ENCODE data around the gene CENPH. TPM values are rescaled to one million over a fixed set of nuclear protein-coding genes. Genes with fewer than 3 reads are reported as not detected.
"Not testable (repeated sequence)": the region's sequence is repeated elsewhere in the genome, so short reads cannot be mapped to it uniquely, and the experiment has no call there.

Gene CENPH, protein sequence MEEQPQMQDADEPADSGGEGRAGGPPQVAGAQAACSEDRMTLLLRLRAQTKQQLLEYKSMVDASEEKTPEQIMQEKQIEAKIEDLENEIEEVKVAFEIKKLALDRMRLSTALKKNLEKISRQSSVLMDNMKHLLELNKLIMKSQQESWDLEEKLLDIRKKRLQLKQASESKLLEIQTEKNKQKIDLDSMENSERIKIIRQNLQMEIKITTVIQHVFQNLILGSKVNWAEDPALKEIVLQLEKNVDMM
- total RNA-seq (10 to 100 TPM; 49.6 to 51.2 TPM), polyA plus RNA-seq (8.5 TPM)

DNA sequence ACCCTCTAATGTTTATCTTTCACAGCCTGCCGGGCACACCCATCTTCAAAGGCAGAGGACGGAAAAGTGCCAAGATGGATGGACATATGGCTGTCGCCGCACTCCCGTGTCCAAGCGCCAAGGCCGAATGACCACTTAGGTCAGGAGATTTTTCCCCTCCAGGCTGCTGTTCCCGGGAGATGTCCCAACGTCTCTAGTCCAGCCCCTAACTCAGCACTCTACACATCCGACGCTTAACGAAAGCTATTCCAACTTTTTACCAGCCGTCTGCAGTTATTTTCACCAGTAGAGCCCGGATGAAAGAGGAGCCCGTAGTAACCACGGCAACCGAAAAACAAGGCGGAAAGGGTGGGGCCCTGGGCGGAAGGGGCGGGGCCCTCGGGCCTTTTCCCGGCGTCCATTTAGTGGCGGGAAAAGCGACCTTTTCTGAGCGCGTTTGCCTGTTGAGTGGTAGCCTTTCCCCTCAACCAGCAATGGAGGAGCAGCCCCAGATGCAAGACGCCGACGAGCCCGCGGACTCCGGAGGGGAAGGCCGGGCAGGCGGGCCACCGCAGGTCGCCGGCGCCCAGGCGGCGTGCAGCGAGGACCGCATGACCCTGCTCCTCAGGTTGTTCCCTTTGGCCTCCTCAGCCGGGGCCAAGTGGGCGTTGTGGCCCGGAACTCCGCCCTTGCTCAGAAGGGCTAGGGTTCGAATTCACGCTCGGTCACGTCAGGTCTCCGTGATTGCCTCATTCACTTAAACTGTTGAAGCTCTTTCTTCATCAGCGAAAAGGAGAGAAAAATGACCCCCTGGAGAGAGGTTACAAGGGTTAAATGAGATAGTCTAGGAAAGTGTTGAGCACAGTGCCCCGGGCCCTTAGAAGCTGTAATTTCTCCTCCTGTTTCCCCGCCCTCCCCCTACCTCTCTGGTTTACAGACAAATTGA is at the start of gene CENPH:
Gene CENPH, plus strand, starts transcription at position 422 of the 925 bp plus-strand sequence. Its CDS starts 52 bp downstream, at position 474.
- Mint-ChIP-seq H3K36me3 (peaks cover 0 to 12% (median 0%) of the 10 kb centered on the region in 3 donors), H3K27ac (peak within 1 kb of the TSS; percentile 82 to 98 (median 92)), H3K27me3 (no peaks in the 10 kb centered on the region), H3K9me3 (no peaks in the 10 kb centered on the region), H3K4me1 (peaks cover 15 to 19% (median 18%) of the 10 kb centered on the region in 3 donors), H3K4me3 (peak within 1 kb of the TSS; percentile 87 to 94 (median 91))
- Histone ChIP-seq H3K4me1 (ENCODE audit: insufficient read depth, low read length) (peaks cover 7% of the 10 kb centered on the region), H3K36me3 (ENCODE audit: insufficient read depth, low read length) (no peaks in the 10 kb centered on the region), H3K9me3 (ENCODE audit: low read length) (no peaks in the 10 kb centered on the region), H3K27ac (ENCODE audit: low read depth, low read length) (peak within 1 kb of the TSS; percentile 87), H3K27me3 (ENCODE audit: insufficient read depth, low read length, poor library complexity, severe bottlenecking) (no peaks in the 10 kb centered on the region), H3K4me3 (ENCODE audit: low read length) (peak within 1 kb of the TSS; percentile 94)
- peak; percentile 85 to 93 (median 89) for DNase-seq
- ChIA-PET CTCF (interaction anchor here (1.3 to 1.5 kb wide), 2 partner anchors 11 to 96 kb away, joined by 3 to 4 read pairs; no protein-coding TSS in a partner anchor), POLR2A (interaction anchor here (1.1 to 1.2 kb wide), 2 partner anchors 45 to 96 kb away, joined by 3 to 4 read pairs; partner anchors contain the start of gene CDK7)

DNA sequence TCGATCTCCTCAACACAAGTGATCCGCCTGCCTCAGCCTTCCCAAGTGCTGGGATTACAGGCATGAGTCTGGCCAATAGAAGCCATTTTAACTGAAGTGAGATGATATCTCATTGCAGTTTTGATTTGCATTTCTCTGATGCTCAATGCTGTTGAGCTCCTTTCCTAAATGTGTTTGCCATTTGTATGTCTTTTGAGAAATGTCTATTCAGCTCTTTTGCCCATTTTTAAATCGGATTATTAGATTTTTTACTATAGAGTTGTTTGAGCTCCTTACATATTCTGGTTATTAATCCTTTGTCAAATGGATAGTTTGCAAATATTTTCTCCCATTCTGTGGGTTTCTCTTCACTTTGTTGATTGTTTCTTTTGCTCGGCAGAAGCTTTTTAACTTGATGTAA is 49.1 kb upstream of the CENPH start:
- H3K27me3 ChIP-seq (ENCODE audit: insufficient read depth, low read length, poor library complexity, severe bottlenecking); H3K27me3 Mint-ChIP-seq; DNase-seq; H3K4me3 Mint-ChIP-seq; POLR2A ChIA-PET; H3K4me1 Mint-ChIP-seq; H3K4me3 ChIP-seq (ENCODE audit: low read length); H3K36me3 ChIP-seq (ENCODE audit: insufficient read depth, low read length); H3K4me1 ChIP-seq (ENCODE audit: insufficient read depth, low read length); H3K9me3 Mint-ChIP-seq; CTCF ChIA-PET; H3K9me3 ChIP-seq (ENCODE audit: low read length); H3K36me3 Mint-ChIP-seq; H3K27ac Mint-ChIP-seq; H3K27ac ChIP-seq (ENCODE audit: low read depth, low read length): not testable (repeated sequence)

DNA sequence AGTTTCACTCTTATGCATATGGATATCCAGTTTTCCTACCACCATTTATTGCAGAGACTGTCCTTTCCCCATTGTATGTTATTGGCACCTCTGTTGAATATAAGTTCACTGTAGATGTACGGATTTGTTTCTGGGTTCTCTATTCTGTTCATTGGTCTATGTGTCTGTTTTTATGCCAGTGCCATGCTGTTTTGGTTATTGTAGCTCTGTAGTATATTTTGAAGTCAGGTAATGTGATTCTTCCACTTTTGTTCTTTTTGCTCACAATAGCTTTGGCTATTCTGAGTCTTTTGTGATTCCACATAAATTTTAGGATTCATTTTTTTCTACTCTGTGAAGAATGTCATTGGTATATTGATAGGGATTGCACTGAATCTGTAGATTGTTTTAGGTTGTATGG is 48.6 kb upstream of the CENPH start:
- H3K36me3 Mint-ChIP-seq, result no peaks in the 10 kb centered on the region
- H3K27ac Mint-ChIP-seq, result no peak overlapping the region
- H3K4me3 ChIP-seq (ENCODE audit: low read length), result no peak overlapping the region
- POLR2A ChIA-PET, result no interaction called here
- no peaks in the 10 kb centered on the region for H3K36me3 ChIP-seq (ENCODE audit: insufficient read depth, low read length)
- CTCF ChIA-PET, result no interaction called here
- no peak for DNase-seq
- H3K27ac ChIP-seq (ENCODE audit: low read depth, low read length), result no peak overlapping the region
- no peaks in the 10 kb centered on the region for H3K9me3 ChIP-seq (ENCODE audit: low read length)
- no peak overlapping the region for H3K4me3 Mint-ChIP-seq
- H3K9me3 Mint-ChIP-seq, result peaks cover 0 to 5% (median 2%) of the 10 kb centered on the region in 5 donors
- H3K4me1 ChIP-seq (ENCODE audit: insufficient read depth, low read length), result no peaks in the 10 kb centered on the region
- H3K4me1 Mint-ChIP-seq, result no peaks in the 10 kb centered on the region
- no peaks in the 10 kb centered on the region for H3K27me3 Mint-ChIP-seq
- no peaks in the 10 kb centered on the region for H3K27me3 ChIP-seq (ENCODE audit: insufficient read depth, low read length, poor library complexity, severe bottlenecking)

DNA sequence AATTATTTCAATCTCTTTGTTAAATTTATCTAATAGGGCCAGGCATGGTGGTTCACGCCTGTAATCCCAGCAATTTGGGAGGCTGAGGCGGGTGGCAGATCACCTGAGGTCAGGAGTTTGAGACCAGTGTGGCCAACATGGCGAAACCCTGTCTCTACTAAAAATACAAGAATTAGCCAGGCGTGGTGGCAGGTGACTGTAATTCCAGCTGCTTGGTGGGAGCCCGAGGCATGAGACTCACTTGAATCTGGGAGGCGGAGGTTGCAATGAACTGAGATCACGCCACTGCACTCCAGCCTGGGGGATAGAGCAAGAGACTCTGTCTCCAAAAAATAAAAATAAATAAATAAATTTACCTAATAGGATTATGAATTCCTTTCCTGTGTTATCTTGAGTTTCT is 40.8 kb upstream of the CENPH start:
- H3K9me3 ChIP-seq (ENCODE audit: low read length); H3K4me1 ChIP-seq (ENCODE audit: insufficient read depth, low read length); DNase-seq; H3K4me1 Mint-ChIP-seq; H3K36me3 ChIP-seq (ENCODE audit: insufficient read depth, low read length); H3K9me3 Mint-ChIP-seq; H3K4me3 ChIP-seq (ENCODE audit: low read length); H3K27ac ChIP-seq (ENCODE audit: low read depth, low read length); H3K27me3 Mint-ChIP-seq; H3K4me3 Mint-ChIP-seq; H3K27me3 ChIP-seq (ENCODE audit: insufficient read depth, low read length, poor library complexity, severe bottlenecking); POLR2A ChIA-PET; CTCF ChIA-PET; H3K36me3 Mint-ChIP-seq: not testable (repeated sequence)
- H3K27ac Mint-ChIP-seq, result peak overlapping the region in 1 of 8 donors; percentile 43

DNA sequence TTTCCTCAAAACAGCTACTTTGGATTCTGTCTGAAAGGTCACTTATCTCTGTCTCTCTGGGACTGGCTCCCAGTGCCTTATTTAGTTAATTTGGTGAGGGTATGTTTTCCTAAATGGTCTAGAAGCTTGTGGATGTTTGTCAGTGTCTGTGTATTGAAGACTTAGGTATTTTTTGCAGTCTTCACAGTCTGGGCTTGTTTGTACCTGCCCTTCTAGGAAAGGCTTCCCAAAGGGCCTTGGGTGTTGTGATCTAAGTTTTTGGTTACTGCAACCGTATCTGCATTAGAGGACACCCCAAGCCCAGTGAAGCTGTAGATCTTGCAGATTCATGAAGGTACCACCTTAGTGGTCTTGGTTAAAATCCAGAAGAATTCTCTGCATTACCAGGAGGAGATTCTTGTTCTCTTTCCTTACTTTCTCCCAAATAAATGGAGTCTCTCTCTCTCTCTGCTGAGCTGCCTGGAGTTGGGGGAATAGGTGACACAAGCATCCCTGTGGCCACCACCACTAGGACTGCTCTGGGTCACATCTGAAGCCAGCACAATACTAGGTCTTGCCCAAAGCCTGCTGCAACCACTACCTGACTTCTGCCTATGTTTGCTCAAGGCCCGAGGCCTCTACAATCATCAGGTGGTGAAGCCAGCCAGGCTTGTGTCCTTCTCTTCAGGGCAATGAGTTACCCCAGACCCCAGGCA is 40.3 kb upstream of the CENPH start:
- no peak overlapping the region for H3K27ac ChIP-seq (ENCODE audit: low read depth, low read length)
- Mint-ChIP-seq H3K9me3 (no peaks in the 10 kb centered on the region), H3K27me3 (no peaks in the 10 kb centered on the region), H3K4me3 (no peak overlapping the region), H3K27ac (no peak overlapping the region), H3K36me3 (no peaks in the 10 kb centered on the region), H3K4me1 (no peaks in the 10 kb centered on the region)
- POLR2A ChIA-PET, result no interaction called here
- no peaks in the 10 kb centered on the region for H3K36me3 ChIP-seq (ENCODE audit: insufficient read depth, low read length)
- H3K4me3 ChIP-seq (ENCODE audit: low read length), result no peak overlapping the region
- CTCF ChIA-PET, result no interaction called here
- H3K4me1 ChIP-seq (ENCODE audit: insufficient read depth, low read length), result no peaks in the 10 kb centered on the region
- no peaks in the 10 kb centered on the region for H3K27me3 ChIP-seq (ENCODE audit: insufficient read depth, low read length, poor library complexity, severe bottlenecking)
- no peaks in the 10 kb centered on the region for H3K9me3 ChIP-seq (ENCODE audit: low read length)
- DNase-seq, result no peak

DNA sequence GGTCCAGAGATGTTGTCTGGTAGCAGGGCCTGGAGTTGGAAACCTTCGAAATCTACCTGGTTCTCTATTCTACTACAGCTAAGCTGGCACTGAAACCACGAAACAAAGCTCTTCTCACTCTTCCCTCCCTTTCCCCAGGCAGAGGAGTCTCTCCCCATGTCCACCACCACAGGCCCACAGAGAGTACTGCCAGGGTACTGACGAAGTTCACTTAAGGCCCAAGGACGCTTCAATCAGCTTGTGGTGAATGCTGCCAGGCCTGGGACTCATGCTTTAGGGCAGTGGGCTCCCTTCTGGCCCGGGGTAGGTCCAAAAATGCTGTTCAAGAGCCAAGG is 39.7 kb upstream of the CENPH start:
- Mint-ChIP-seq H3K27me3 (no peaks in the 10 kb centered on the region), H3K27ac (no peak overlapping the region), H3K4me1 (no peaks in the 10 kb centered on the region), H3K36me3 (no peaks in the 10 kb centered on the region), H3K4me3 (no peak overlapping the region), H3K9me3 (no peaks in the 10 kb centered on the region)
- ChIA-PET POLR2A (no interaction called here), CTCF (no interaction called here)
- no peak overlapping the region for H3K4me3 ChIP-seq (ENCODE audit: low read length)
- no peaks in the 10 kb centered on the region for H3K27me3 ChIP-seq (ENCODE audit: insufficient read depth, low read length, poor library complexity, severe bottlenecking)
- H3K27ac ChIP-seq (ENCODE audit: low read depth, low read length), result no peak overlapping the region
- H3K36me3 ChIP-seq (ENCODE audit: insufficient read depth, low read length), result no peaks in the 10 kb centered on the region
- DNase-seq, result no peak
- no peaks in the 10 kb centered on the region for H3K9me3 ChIP-seq (ENCODE audit: low read length)
- H3K4me1 ChIP-seq (ENCODE audit: insufficient read depth, low read length), result no peaks in the 10 kb centered on the region

DNA sequence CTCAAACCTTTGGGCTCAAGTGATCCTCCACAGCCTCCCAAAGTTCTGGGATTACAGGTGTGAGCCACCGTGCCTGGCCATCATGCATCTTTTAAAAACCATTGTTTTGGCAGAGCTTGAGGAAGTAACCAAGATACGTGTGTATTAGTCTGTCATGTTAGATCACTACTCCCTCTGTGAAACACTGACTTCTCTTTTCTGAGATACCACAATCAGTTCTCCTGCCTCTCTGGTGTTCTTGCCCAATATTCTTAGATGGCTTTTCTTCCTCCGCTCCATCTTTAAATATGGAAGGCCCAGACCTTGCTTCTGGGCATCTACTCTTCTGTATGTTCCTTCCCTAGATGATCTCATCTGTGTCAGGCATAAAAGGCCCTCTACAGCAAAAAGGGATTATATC is 36.7 kb upstream of the CENPH start:
- H3K4me1 ChIP-seq (ENCODE audit: insufficient read depth, low read length), result no peaks in the 10 kb centered on the region
- H3K36me3 ChIP-seq (ENCODE audit: insufficient read depth, low read length), result no peaks in the 10 kb centered on the region
- no peak overlapping the region for H3K4me3 Mint-ChIP-seq
- H3K27me3 ChIP-seq (ENCODE audit: insufficient read depth, low read length, poor library complexity, severe bottlenecking), result no peaks in the 10 kb centered on the region
- DNase-seq, result no peak
- H3K27ac Mint-ChIP-seq, result no peak overlapping the region
- no peak overlapping the region for H3K27ac ChIP-seq (ENCODE audit: low read depth, low read length)
- CTCF ChIA-PET, result no interaction called here
- H3K4me1 Mint-ChIP-seq, result no peaks in the 10 kb centered on the region
- H3K27me3 Mint-ChIP-seq, result no peaks in the 10 kb centered on the region
- H3K36me3 Mint-ChIP-seq, result no peaks in the 10 kb centered on the region
- H3K9me3 ChIP-seq (ENCODE audit: low read length), result no peaks in the 10 kb centered on the region
- no peaks in the 10 kb centered on the region for H3K9me3 Mint-ChIP-seq
- H3K4me3 ChIP-seq (ENCODE audit: low read length), result no peak overlapping the region
- POLR2A ChIA-PET, result no interaction called here

DNA sequence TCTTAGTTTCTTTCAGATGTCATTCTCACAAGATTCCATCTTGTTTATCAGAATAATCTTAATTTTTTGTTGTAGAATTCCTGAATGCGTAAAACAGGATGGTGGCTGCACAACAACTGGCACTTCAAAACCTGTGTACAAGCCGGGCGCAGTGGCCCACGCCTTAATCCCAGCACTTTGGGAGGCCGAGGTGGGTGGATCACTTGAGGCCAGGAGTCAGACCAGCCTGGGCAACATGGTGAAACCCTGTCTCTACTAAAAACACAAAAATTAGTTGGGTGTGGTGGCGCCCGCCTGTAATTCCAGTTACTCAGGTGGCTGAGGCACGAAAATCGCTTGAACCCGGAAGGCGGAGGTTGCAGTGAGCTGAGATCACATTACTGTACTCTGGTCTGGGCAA is 32.9 kb upstream of the CENPH start:
- Mint-ChIP-seq H3K9me3 (no peaks in the 10 kb centered on the region), H3K36me3 (no peaks in the 10 kb centered on the region), H3K27me3 (peaks cover 0 to 2% of the 10 kb centered on the region in 2 donors), H3K27ac (no peak overlapping the region), H3K4me1 (no peaks in the 10 kb centered on the region), H3K4me3 (no peak overlapping the region)
- H3K9me3 ChIP-seq (ENCODE audit: low read length), result no peaks in the 10 kb centered on the region
- H3K4me3 ChIP-seq (ENCODE audit: low read length), result no peak overlapping the region
- H3K27me3 ChIP-seq (ENCODE audit: insufficient read depth, low read length, poor library complexity, severe bottlenecking), result no peaks in the 10 kb centered on the region
- no peaks in the 10 kb centered on the region for H3K36me3 ChIP-seq (ENCODE audit: insufficient read depth, low read length)
- H3K4me1 ChIP-seq (ENCODE audit: insufficient read depth, low read length), result no peaks in the 10 kb centered on the region
- CTCF ChIA-PET, result no interaction called here
- POLR2A ChIA-PET, result no interaction called here
- H3K27ac ChIP-seq (ENCODE audit: low read depth, low read length), result no peak overlapping the region
- DNase-seq, result no peak
